Measurements from ENCODE around the gene RPH3AL. TPM values are rescaled to one million over a fixed set of nuclear protein-coding genes. Genes with fewer than 3 reads are reported as not detected.
A peak's percentile ranks its signal among the peaks of the same experiment; 100 is the strongest.

RPH3AL gene
- total and polyA plus RNA-seq, 7 donors, result 3.7 to 18.5 (median 9.7) TPM

GRCh38 chr17:385178-385835, 32.7 kb upstream of the RPH3AL start:
- 1% methylated on average over 32 to 70 of the region's 70 CpGs for WGBS, 3 donors

GRCh38 chr17:384622-385177, 32.1 kb upstream of the RPH3AL start:
- DNase-seq, result no peak
- 42 to 60% (median 45%) methylated on average over 23 to 37 of the region's 37 CpGs for WGBS, 3 donors

More at GRCh38 chr17:385178-385835, 32.7 kb upstream of the RPH3AL start:
- Histone ChIP-seq H3K36me3 (ENCODE audit: insufficient read depth in 1 of 2, low read depth in 1 of 2) (no peaks in the 10 kb centered on the region), H3K9me3 (no peaks in the 10 kb centered on the region), H3K4me3 (peak overlapping the region; percentile 59), H3K4me1 (no peaks in the 10 kb centered on the region), H3K27ac (peak overlapping the region; percentile 58), H3K27me3 (ENCODE audit: insufficient read depth in 3 of 3, low read length in 2 of 3) (peaks cover 0 to 44% (median 0%) of the 10 kb centered on the region in 3 donors)
- ATAC-seq (peak; percentile 47 to 63 (median 53)), DNase-seq (peak; percentile 78 to 84)
- intact Hi-C loops (cut with DNase I), result loop anchor here in 1 of 2 donors (5.0 kb wide), 1 partner anchor 238 kb away; no protein-coding TSS in a partner anchor
- no peak for TF ChIP-seq CTCF (IDR thresholded peaks at IDR 0.05)

GRCh38 chr17:383771-384621, 31.4 kb upstream of the RPH3AL start:
- intact Hi-C loops (cut with DNase I), result loop anchor here in 1 of 2 donors (5.0 kb wide), 1 partner anchor 52 kb away; no protein-coding TSS in a partner anchor
- WGBS, 3 donors, result 73 to 78% (median 78%) methylated on average over 19 of the region's 19 CpGs
- no peaks in the 10 kb centered on the region for H3K9me3 ChIP-seq
- ATAC-seq (no peak), DNase-seq (no peak)
- H3K27ac ChIP-seq, result no peak overlapping the region
- TF ChIP-seq CTCF (IDR thresholded peaks at IDR 0.05), result no peak
- no peaks in the 10 kb centered on the region for H3K4me1 ChIP-seq
- H3K36me3 ChIP-seq (ENCODE audit: insufficient read depth in 1 of 2, low read depth in 1 of 2), result no peaks in the 10 kb centered on the region
- peaks cover 0 to 49% (median 2%) of the 10 kb centered on the region in 3 donors for H3K27me3 ChIP-seq (ENCODE audit: insufficient read depth in 3 of 3, low read length in 2 of 3)
- H3K4me3 ChIP-seq, result no peak overlapping the region

More at GRCh38 chr17:384622-385177, 32.1 kb upstream of the RPH3AL start:
- Histone ChIP-seq H3K27ac (peak overlapping the region; percentile 48), H3K4me1 (no peaks in the 10 kb centered on the region), H3K27me3 (ENCODE audit: insufficient read depth in 3 of 3, low read length in 2 of 3) (peaks cover 0 to 45% (median under 1%) of the 10 kb centered on the region in 3 donors), H3K36me3 (ENCODE audit: insufficient read depth in 1 of 2, low read depth in 1 of 2) (no peaks in the 10 kb centered on the region), H3K9me3 (no peaks in the 10 kb centered on the region), H3K4me3 (peak overlapping the region; percentile 59)
- TF ChIP-seq CTCF (IDR thresholded peaks at IDR 0.05), result no peak
- peak in 3 of 4 donors; percentile 5 to 17 (median 9) for ATAC-seq
- intact Hi-C loops (cut with DNase I), result loop anchor here (5.0 kb wide), 2 partner anchors 52 to 237 kb away; no protein-coding TSS in a partner anchor

- no peak for DNase-seq
- 59 to 65% (median 61%) methylated on average over 13 of the region's 13 CpGs for WGBS, 3 donors
- Histone ChIP-seq H3K9me3 (no peaks in the 10 kb centered on the region), H3K36me3 (ENCODE audit: insufficient read depth in 1 of 2, low read depth in 1 of 2) (no peaks in the 10 kb centered on the region), H3K27ac (peak overlapping the region; percentile 15), H3K4me1 (no peaks in the 10 kb centered on the region), H3K27me3 (ENCODE audit: insufficient read depth in 3 of 3, low read length in 2 of 3) (peaks cover 0 to 46% (median 2%) of the 10 kb centered on the region in 3 donors), H3K4me3 (no peak overlapping the region)
- TF ChIP-seq CTCF (IDR thresholded peaks at IDR 0.05), result no peak
- intact Hi-C loops (cut with DNase I), result loop anchor here in 1 of 2 donors (5.0 kb wide), 1 partner anchor 51 kb away; no protein-coding TSS in a partner anchor
- ATAC-seq, result peak in 1 of 4 donors; percentile 49
These were observed 30.3 kb upstream of the RPH3AL start for GRCh38 chr17:382644-383533.

Measured in psoas muscle (tissue), 8 donors.